ENCODE results near the gene DIO2.

DIO2 gene

GRCh38 chr14:80211153-80212022 is at the start of gene DIO2:
Gene DIO2 (minus strand): TSS chr14:80211504. CDS start chr14:80211472, 32 bp downstream.
- DNase-seq, result no peak

GRCh38 chr14:80260645-80261044 is 49.3 kb upstream of the DIO2 start:
- DNase-seq, result no peak

GRCh38 chr14:80239631-80240030 is 28.3 kb upstream of the DIO2 start:
- DNase-seq, result no peak

GRCh38 chr14:80237143-80237542 is 25.8 kb upstream of the DIO2 start:
- no peak for DNase-seq

DNA sequence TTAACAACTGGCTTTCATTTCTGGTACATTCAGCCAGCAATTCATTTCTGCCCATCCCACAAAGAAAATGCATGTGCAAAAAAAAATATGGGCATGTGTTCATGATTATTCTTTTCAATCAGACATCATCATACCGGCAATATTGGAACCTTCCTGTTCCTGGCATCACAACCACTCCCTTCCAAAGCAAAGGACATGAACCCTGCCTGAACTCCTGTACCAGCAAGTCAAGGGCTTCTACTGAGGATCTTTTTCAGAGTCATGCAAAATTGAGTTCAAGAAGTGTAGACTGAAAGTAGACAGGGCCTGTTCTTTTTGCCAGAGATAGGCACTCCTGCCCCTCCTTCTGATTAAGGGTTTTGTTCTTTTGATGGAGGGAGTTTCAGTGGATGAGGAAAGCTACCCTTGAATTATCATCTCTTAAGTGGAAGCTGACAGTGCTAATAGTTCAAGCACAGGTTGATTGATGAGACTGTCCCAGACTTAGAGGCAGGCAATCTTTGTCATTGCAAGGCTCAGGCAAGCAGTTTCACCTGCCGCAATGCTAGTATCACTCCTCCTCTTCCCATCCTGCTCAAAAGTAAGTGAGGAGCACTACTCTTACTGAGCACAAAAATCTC is 22.3 kb upstream of the DIO2 start:
- DNase-seq, result no peak

DNA sequence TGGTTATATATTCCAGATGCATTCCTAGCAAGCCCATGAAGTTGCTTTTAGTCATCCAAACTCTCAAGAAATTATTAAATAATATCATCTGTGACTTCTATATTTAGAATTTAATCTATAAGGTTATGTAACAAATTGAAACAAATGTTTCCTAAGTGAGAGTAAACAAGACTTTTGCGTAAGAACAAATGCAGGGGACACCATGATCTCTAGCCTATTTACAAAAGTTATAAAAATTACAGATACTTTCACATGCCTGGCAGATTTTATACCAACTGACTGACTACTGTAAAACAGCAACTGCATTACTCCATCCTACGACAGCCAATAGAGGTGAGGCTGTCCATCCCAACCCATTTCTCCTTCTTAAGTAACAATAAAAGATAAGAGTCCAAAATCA is 20.4 kb upstream of the DIO2 start:
- DNase-seq, result no peak

GRCh38 chr14:80223696-80224465 is 12.6 kb upstream of the DIO2 start:
- DNase-seq, result no peak

GRCh38 chr14:80216818-80217217 is 5.5 kb upstream of the DIO2 start:
- no peak for DNase-seq

DNA sequence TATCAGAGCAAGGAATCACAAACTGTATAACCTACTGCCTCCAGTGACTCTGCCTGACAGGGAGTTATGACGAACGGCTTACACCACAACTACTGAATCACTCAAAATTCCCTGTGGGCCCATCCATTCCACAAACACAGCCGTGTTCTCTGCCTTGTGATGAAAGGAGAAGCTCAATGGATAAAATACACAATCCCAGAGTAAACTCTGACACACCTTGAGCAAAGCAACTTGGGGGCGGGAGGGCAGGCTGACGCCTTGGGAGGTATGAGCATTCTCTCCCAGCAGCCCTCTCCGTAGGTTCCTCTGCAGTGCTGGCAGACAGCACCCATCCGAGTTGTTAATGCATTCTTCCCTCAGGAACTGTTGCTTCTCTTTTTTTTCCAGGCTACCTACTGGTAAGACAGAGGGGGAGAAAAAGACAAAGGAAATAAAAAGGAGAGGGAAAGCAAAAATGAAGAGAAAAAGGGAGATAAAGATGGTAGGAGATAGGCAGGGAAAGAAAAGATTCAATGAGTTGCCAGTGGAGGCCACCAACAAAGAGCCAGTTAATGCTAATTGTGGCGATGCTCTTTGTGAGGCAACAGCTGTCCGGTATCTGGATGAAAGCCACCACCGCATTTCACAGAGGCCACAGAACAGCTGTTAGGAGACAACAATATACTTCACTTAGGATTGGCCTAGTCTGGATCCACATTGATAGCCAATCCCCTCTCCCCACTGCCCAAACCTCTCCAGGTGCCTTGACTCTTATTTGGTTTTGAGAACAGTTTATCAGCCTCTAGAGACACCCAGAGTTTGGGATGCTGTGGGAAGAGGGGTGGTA is 4.7 kb upstream of the DIO2 start:
- no peak for DNase-seq

DNA sequence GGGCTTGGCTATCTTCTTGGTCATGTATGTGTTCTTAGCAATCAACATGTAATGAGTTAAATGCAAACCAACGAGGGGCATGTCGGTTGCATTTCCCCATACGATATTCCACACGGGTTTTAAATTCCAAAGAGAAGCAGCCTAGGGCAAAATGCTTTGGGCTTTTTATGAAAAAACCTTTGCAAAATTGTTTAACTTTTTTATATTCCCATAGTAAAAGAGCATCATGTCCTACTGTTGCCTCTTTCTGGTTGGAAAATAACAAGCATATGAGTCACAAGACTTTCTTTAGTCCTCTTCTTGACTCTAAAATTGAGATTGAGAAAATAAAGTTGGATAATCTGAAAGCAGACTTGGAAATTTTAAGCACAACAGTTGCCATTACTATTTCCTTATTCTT is 3.8 kb upstream of the DIO2 start:
- DNase-seq, result no peak

GRCh38 chr14:80213602-80214001 is 2.3 kb upstream of the DIO2 start:
- no peak for DNase-seq

DNA sequence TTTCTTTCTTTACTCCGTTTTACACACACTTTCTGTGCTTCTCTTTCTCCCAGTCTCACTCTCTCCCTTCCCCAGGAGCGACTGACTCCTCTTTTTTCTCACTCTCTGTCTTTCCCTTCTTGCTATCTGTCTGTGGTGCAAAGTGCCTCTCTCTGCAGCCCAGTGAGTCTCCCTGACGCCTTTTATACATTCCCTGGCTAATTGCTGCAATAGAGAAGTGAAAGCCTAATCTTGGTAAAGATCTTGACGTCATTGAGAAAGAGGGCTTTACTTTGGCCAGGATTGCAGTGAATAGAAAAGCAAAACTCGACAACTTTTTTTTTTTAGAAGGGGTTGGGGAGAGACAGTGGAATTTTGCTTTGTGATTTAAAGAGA is 706 bp upstream of the DIO2 start:
- DNase-seq, result no peak

DNA sequence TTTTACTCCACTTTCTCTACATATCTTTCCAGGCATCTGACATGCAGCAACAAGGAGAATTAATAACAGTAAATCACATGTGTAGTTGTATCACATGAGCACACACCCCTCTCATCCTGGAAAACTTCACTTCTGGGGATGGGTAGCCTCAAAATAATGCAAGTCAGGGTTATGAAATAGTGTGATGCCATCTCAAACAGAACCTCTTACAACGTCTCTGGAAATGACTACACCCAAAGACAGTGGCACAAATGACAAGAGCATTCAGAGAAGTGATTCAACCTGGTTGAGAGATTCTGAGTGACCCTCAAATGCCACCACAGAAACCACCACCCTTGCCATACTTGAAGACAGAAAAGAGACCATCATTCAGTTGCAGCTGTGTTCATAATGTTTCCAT is 2.8 kb downstream of the DIO2 start:
- no peak for DNase-seq

- no peak for DNase-seq
Measured at GRCh38 chr14:80206351-80207080, 4.8 kb downstream of the DIO2 start.

DNA sequence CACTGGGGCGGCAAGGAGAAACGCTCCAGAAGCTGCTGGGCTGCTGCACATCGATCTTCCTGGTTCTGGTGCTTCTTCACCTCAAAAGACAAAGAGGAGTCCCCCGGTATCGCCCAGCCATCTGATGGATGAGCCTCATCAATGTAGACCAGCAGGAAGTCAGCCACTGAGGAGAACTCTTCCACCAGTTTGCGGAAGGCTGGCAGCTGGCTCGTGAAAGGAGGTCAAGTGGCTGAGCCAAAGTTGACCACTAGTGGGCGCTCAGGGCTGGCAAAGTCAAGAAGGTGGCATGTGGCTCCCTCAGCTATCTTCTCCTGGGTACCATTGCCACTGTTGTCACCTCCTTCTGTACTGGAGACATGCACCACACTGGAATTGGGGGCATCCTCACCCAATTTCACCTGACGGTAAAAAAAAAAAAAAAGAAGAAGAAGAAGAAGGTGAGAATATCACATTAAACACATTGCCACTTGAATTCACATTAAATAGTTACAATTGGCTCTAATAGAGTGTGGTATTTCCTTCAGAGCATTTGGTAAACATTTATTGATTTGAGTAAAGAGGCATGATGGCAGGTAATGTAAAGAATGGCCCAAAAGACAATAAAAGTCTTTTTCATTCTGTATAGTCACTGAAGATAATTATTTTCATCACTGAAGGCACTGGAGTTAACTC is 8.3 kb downstream of the DIO2 start:
- DNase-seq, result no peak

DNA sequence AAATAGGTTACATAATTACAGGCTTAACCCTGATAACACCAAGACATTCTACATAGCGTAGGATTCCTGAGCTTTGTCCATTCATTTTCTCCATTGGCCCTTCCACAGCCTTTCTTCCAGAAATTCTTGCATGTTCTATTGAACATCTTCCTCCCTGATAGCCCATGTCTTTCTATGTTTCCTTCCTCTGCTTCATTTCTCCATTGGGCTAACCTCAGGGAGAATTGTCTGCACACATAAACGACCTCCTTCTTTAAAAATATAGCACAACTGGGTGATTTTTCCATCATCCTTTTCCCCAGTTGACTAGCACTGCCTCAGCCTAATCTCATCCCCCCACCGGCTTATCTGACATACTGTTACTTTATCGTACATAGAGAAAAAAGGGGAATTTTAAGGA is 11.2 kb downstream of the DIO2 start:
- DNase-seq, result no peak

DNA sequence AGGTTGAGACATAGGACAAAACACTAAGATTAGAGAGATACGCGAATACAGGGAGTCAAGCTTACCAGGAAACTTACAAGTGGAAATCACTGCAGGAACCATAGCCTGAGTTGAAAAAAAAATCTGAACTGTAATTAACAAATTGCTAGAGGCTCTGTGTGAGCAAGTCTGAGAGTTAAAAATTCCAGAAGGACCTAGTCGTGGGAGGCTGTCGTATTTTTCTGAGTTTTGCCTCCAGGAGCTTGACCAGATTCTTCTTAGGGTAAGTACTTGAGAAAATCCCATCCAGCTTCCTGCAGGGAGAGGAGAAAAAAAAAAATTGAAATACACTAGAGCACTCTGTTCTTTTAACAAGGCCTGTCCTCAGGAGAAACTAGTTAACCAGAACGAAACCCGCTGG is 22.7 kb downstream of the DIO2 start:
- no peak for DNase-seq

DNA sequence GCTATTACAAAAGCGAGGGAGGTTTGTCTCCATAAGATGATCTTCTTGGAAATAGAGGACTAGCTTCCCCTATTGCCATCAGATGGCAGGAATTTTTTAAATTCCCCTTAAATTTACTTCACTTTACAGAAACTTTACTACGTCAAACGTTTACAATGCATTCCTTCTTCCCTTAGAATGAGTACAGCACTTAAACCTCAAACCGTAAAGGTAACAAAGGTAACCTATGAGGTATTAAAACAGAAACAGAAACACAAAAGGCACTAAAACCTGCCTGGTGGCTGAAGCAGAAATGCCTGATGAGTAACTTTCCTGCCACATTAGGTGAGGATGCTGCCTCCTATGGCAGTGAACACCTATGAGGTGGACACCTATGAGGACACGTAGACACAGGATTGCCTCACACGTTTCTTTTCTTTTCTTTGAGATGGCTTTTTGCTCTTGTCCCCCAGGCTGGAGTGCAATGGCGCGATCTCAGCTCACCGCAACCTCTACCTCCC is 25.0 kb downstream of the DIO2 start:
- DNase-seq, result no peak

DNA sequence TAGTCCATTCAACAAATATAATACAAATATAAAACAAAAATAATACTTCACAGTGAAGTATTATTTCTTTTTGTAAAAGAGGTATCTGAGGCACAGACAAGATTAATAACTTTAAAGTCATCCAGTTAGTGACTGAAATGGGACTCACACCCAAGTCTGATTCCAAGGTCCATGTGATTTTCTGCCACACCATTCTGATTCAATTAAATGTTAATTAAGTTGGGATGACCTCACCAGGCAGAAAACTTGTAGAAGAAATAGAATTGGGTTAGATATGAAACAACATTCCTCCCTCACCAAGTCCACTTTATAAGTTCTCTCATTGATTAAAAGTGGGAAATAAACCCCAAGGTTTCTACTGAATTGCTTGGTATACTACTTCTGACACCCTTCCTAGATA is 34.4 kb downstream of the DIO2 start:
- DNase-seq, result no peak

- no peak for DNase-seq
Measured at GRCh38 chr14:80172375-80173051, 38.8 kb downstream of the DIO2 start.

Measured in activated CD8-positive, alpha-beta memory T cell treated with anti-CD3 and anti-CD28 coated beads, Interleukin-2, amount 50 U/mL, for 4 hours (primary cell).